ENCODE data around the gene ADAMTS15. TPM values are rescaled to one million over a fixed set of nuclear protein-coding genes. Genes with fewer than 3 reads are reported as not detected.

The ADAMTS15 gene
- total RNA-seq, 1 donor from 2014 or later = 2.0 TPM

- DNase-seq (ENCODE audit: low read depth) = no peak
Measured at GRCh38 chr11:130514851-130515250, 66.4 kb downstream of the ADAMTS15 start.

GRCh38 chr11:130515829-130516553, 67.5 kb downstream of the ADAMTS15 start:
- no peak for DNase-seq (ENCODE audit: low read depth)

DNA sequence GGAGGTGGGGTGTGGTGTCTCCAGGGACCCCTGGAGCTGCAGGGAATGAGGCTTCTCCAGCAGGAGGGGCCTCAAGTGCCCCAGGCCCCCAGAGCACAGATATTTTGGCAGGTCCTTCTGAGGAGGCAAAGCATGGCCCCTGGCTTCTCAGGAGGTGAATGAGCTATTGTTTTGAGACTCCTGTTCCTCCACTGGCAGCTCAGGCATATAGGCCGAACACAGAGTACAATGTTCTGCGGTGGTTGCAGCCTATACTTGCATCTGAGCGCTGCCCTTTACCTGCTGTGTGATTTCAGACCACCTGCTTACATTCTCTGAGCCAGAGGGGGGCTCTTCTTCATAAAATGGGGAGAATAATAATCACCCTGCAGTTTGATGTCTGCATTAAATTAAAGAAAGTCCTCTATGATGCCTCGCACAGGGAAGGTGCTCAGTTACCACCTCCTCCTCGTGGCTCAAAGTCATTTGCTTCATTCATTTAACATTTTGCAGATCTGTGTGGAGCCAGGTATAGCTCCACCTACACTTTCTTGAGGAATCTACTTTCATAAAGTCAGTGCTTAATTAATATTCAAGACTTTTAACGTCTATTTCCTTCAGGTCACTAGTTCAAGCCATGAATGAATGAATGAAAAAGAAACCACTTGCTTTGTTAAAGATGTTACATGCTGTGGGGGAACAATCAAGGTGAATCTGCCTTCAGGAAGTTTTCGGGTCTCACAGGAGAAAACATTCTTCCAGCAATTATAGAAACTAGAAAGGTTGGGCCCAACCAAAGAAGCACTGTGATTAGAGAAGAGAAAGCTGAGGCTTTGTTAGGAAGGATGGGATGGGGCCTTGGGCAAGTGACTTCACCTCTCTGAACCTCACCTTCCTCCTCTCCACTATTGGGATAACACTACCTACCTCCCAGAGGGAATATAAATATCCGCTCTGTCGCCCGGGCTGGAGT, 68.4 kb downstream of the ADAMTS15 start:
- no peak for DNase-seq (ENCODE audit: low read depth)

DNA sequence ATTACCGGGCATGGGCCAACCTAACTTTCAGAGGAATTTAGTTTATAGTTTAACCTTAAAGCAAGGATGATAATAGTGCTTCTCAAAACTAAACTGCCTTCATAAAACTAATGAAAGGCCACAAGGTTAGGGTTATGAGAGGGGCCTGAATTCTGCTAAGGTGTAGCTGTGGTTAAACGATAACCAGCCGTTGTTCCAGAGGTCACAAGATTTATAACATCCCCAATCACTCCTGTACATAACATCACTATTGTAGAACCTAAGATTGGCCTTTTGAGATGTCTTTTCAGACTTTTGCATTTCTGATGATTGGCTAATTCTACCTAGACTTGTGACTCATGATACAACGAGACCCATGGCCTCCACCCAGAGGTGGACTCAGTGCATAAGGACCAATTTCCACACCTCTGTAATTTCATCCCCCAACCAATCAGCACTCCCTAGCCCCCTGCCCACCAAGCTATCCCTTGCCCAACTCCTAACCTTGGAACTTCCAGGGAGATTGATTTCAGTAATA, 69.8 kb downstream of the ADAMTS15 start:
- DNase-seq (ENCODE audit: low read depth) = no peak

DNA sequence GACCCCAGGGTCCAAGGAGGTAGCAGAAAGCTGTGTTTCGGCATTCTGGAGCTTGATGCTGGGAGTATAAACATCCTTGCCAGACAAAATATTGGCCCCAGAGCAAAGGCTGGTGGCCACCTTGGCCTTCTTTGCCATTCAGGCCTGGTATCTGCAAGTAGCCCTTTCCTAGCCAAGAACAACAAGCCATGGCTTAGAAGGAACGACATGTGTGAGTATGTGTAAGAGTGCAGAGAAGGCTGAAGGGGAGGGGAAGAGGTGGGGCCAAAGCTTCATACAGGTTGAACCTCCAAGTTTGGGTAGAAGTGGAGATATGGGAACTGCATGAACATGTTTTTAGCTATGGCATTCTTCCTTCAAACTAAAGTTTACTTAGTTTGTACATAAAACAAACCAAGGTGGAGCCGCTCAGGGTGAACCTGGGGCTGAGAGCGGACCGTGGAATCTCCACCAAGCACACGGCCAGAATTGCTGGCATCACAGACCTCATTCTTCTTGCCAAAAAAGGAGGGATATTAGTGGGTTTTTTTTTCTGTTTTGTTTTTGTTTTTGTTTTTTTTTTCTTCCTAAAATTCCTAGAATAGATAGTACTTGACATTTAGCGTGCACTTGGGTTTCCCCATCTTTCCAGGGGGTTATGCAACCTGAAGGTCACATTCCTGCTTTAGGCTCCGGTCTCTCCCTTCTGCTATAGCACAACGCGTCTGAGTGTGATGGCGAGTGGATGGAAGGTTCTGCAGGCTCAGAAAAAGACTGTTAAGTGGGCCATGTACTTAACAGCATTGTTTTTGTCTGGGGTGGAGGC, 70.9 kb downstream of the ADAMTS15 start:
- DNase-seq (ENCODE audit: low read depth) = no peak

GRCh38 chr11:130520271-130520671, 71.8 kb downstream of the ADAMTS15 start:
- no peak for DNase-seq (ENCODE audit: low read depth)

- peak; percentile 76 for DNase-seq (ENCODE audit: low read depth)
Measured at GRCh38 chr11:130522284-130522961, 74.0 kb downstream of the ADAMTS15 start.

- no peak for DNase-seq (ENCODE audit: low read depth)
Measured at GRCh38 chr11:130523166-130523565, 74.7 kb downstream of the ADAMTS15 start.

- DNase-seq (ENCODE audit: low read depth) = peak; percentile 59
Measured at GRCh38 chr11:130523609-130524008, 75.2 kb downstream of the ADAMTS15 start.

GRCh38 chr11:130524132-130524790, 75.8 kb downstream of the ADAMTS15 start:
- DNase-seq (ENCODE audit: low read depth) = no peak

DNA sequence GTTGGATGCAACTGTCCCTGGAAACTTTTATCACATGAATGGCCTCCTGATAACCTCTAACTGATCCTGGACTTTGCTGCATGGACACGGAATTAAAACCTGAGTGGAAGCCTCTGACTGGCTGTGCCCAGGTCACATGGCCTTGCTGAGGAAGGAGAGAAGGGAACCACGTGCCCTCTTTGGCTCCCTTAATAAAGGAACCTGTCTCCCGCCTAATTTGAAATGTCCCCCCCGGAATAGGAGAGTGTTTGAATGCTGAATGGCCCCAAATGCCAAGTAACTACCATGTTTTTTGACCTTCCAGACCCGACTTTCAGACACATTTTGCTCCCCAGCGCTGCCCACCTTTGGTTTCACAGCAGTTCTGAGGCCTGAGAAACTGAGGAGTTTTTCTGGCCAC, 76.9 kb downstream of the ADAMTS15 start:
- DNase-seq (ENCODE audit: low read depth) = no peak

Other genes with a start within 250 kb of the ADAMTS15 start
- gene ZBTB44, start 133.7 kb upstream of the ADAMTS15 start, total RNA-seq = 29.3 and 94.3 TPM in 2 replicates
- not detected in 2 replicates for gene ADAMTS8, start 20.0 kb upstream of the ADAMTS15 start, total RNA-seq

All from renal cortical epithelial cell (primary cell).